VCaP (cell line): ENCODE data around the gene SNAP29.
"Not testable (repeated sequence)": the region's sequence is repeated elsewhere in the genome, so short reads cannot be mapped to it uniquely, and the experiment has no call there.

Experiments used
- H3K27ac ChIP-seq: fragments of 450-650 bp; 2 replicates; pipeline ENCODE4 v1.5.1; 2017
- TF ChIP-seq, protein P1 (sequence below): fragments of 450-650 bp; conservative IDR thresholded peaks from 2 replicates; pipeline ENCODE4 v1.5.1; 2017; ENCODE audit warnings: mild to moderate bottlenecking, moderate library complexity

SNAP29 gene

DNA sequence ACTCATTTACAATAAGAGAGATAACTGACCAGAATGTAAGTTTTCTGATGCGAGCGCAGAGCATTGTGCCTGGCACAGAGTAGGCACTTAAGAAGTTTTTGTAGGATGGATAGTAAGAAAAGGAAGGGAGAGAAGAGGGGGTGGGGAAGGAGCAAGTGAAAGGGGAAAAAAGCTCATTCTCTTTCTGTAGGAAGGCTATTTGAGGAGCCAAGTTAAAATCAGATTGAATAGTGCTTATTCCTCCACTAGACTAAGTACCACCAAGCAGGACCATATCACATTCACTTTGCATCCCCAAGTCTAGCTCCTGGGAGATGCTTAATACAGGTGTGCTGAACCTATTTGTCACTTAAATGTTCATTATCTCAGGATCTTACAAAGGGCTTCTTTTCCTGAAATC lies 44.3 kb downstream of the SNAP29 start:
- TF ChIP-seq, protein P1, sequence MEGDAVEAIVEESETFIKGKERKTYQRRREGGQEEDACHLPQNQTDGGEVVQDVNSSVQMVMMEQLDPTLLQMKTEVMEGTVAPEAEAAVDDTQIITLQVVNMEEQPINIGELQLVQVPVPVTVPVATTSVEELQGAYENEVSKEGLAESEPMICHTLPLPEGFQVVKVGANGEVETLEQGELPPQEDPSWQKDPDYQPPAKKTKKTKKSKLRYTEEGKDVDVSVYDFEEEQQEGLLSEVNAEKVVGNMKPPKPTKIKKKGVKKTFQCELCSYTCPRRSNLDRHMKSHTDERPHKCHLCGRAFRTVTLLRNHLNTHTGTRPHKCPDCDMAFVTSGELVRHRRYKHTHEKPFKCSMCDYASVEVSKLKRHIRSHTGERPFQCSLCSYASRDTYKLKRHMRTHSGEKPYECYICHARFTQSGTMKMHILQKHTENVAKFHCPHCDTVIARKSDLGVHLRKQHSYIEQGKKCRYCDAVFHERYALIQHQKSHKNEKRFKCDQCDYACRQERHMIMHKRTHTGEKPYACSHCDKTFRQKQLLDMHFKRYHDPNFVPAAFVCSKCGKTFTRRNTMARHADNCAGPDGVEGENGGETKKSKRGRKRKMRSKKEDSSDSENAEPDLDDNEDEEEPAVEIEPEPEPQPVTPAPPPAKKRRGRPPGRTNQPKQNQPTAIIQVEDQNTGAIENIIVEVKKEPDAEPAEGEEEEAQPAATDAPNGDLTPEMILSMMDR: no peak
- no peak overlapping the region for H3K27ac ChIP-seq

DNA sequence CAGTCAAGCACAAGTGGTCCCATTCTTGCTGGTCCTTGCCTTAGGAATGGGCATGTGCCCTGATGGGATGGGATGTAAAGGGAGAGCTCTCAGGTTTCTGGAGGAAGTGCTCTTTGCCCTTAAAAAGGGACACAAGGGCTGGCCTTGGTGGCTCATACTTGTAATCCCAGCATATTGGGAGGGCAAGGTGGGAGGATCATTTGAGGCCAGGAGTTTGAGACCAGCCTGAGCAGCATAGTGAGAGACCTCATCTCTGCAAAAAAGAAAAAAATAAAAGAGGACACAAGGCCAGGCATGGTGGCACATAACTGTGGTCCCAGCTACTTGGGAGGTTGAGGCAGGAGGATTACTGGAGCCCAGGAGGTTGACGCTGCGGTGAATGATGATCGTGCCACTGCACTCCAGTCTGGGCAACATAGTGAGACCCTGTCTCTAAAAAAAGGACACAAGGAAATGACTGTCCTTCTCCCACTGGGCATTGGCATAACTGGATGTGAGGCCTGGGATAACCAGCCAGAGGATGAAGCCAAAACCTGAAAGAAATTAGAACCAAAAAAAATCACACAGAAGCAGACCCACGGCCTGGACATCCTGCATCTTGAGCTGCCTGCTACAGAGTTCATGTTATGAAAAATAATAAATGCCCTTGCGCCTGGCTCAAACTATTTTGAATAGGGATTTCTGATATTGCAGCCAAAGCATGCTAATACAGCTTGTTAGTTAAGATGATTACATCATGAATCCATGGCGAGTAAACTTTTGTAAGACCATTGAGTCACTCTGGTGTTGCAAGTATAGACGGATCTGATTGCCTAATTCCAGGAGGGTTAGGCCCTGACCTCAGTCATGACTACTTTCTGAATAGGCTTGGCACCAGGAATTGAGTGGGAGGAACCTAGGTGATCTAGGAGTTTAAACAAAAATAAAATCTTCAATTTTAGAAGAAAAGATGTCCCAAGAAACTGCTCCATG lies 45.5 kb downstream of the SNAP29 start:
- no peak overlapping the region for H3K27ac ChIP-seq
- TF ChIP-seq, protein P1: no peak

DNA sequence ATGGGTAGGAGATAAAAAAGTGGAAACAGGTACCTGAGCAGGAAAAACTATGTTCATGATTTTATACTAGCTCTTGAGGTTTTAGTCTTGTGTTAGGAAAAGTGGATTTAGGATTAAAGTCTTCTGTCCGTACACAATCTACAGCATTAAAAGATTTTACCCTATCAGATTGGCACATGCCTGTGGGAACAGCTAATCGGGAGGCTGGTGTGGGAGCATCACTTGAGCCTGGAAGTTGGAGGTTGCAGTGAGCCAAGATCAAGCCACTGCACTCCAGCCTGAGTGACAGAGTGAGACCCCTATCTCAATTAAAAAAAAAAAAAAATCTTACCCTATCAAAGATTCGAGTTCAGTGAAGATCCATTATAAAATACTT lies 46.2 kb downstream of the SNAP29 start:
- TF ChIP-seq, protein P1: no peak

DNA sequence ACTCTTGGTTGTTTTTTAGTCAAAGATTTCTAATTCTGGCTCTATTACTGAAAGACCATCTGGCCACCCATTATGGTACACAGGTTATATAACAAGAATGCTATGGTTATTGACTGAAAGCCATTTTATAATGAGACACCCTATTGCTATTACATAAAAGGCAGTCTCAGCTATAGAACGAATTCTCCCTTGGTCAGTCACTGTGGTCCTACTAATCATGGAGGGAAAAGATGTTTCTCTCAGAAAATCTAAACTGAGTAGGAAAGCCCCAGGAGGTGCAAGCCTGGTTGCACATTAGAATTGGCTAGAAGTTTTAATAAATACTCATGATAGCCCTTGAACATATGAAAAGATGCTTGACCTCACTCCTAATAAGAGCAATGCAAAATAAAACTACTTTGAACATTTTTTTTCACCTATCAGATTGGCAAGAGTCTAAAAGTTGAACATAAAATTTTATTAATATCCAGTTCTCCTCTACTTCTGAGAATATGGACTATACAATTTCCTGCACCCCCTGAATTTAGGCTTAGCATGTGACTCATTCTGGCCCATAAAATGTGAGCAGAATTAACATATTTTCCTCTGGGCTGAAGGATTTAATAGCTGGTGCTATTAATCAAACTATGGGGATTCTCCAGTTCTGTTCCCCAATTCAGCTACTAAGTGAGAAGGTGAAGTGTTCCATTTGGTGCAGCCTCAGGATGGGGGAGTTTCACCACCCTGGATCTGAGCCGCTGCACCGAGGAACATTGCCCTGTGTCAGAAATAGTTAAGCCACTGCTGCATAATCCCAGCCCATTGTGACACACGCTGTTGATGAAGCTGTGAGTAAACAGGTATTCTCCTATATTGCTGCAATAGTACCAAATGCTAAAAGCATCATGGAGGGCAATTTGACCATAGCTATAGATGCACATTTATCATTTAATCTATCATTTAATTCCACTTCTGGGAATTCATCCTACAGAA lies 46.9 kb downstream of the SNAP29 start:
- H3K27ac ChIP-seq: no peak overlapping the region
- TF ChIP-seq, protein P1: no peak

More for the DNA sequence above, 46.2 kb downstream of the SNAP29 start:
- H3K27ac ChIP-seq: no peak overlapping the region

DNA sequence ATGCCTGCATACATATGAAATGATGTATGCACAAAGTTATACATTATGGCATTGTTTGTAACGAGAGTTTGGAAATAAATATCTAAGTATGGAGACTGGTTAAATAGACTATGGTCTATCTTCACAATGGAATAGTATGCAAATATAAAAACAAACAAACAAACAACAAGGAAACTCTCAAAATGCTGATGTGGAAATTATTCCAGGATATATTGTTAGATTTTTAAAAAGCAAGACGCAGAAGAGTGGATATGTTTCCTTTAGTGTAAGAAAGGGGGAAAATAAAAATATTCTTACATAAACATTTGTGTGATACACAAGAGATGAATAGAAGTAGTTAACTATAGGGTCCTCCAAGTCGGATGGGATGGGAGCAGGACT lies 47.6 kb downstream of the SNAP29 start:
- TF ChIP-seq, protein P1: no peak
- H3K27ac ChIP-seq: no peak overlapping the region

DNA sequence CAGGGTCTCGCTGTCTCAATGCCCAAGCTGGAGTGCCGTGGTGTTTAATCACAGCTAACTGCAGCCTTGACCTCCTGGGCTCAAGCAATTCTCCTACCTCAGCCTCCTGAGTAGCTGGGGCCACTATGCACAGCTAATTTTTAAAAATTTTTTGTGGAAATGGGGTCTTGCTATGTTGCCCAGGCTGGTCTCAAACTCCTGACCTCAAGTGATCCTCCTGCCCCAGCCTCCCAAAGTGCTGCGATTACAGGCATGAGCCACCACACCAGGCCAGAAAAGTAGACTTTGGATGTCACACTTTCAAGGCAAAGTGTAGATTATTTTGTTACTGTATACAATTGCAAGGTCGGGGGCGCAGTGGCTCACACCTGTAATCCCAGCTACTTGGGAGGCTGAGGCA lies 49.9 kb downstream of the SNAP29 start:
- H3K27ac ChIP-seq: not testable (repeated sequence)

DNA sequence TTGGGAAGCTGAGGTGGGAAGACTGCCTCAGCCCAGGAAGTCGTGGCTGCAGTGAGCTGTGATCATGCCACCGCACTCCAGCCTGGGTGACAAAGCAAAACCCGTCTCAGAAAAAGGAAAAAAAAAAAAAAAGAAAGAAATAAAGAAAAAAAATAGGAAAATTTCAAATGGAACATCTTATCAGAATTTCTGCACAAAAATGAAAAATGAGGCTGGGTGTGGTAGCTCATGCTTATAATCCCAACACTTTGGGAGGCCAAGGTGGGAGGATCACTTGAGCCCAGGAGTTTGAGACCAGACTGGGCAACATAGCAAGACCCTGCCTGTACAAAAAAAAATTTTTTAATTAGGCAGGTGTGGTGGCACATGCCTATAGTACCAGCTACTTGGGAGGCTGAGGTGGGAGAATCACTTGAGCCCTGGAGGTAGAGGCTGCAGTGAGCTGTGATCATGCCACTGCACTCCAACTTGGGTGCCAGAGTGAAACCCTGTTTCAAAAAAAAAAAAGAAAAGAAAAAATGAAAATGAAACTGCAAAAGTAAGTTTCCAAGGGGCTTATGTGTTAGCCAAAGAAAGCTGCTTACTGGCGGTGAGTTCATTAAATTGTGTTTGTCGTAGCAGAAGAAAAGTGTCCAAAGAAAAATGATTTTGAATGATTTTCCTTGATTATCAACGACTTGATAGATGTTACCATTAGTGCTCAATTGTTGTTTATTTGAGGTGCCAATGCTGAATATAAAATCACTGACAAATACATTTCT lies 50.9 kb downstream of the SNAP29 start:
- TF ChIP-seq, protein P1: no peak
- H3K27ac ChIP-seq: no peak overlapping the region
